Suprapubic skin (tissue), 3 donors: ENCODE measurements around the gene ME3.

Experiments
- POLR2A ChIP-seq, 2 donors: fragments of 450-650 bp; IDR thresholded peaks; one replicate each; pipeline ENCODE4 v1.6.1; 2017; ENCODE audit warnings: antibody characterized with exemption in 2 of 2, mild to moderate bottlenecking in 2 of 2, moderate library complexity in 2 of 2
- TF ChIP-seq, protein P1 (sequence below), 2 donors: fragments of 200-600 bp in 1 of 2; fragments of 450-650 bp in 1 of 2; sonication (generic) in 1 of 2; IDR thresholded peaks; one replicate each; pipeline ENCODE4 v1.5.1; 2016 to 2019; ENCODE audit warnings: antibody characterized with exemption in 2 of 2, mild to moderate bottlenecking in 1 of 2, moderate library complexity in 1 of 2

DNA sequence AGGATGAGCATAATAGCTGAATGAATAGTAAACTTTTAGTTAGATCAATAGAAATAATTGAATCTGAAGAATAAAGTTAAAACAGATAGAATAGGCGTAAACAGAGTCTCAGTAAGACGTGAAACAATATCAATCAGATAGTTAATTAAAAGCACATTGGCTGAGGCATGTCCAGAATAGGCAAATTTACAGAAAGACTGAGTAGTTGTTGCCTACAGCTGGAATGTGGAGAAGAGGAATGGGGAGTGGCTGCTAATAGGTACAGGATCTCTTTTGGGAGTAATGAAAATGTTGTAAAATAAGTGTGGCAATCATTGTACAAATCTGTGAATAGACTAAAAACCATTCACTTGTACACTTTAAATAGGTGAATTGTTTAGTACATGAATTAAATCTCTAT, 36.3 kb upstream of the ME3 start:
- TF ChIP-seq, protein P1, sequence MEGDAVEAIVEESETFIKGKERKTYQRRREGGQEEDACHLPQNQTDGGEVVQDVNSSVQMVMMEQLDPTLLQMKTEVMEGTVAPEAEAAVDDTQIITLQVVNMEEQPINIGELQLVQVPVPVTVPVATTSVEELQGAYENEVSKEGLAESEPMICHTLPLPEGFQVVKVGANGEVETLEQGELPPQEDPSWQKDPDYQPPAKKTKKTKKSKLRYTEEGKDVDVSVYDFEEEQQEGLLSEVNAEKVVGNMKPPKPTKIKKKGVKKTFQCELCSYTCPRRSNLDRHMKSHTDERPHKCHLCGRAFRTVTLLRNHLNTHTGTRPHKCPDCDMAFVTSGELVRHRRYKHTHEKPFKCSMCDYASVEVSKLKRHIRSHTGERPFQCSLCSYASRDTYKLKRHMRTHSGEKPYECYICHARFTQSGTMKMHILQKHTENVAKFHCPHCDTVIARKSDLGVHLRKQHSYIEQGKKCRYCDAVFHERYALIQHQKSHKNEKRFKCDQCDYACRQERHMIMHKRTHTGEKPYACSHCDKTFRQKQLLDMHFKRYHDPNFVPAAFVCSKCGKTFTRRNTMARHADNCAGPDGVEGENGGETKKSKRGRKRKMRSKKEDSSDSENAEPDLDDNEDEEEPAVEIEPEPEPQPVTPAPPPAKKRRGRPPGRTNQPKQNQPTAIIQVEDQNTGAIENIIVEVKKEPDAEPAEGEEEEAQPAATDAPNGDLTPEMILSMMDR (IDR thresholded peaks at IDR 0.05), result no peak
- TF ChIP-seq POLR2A (IDR thresholded peaks at IDR 0.05), result no peak
